Erythroblast (primary cell): ENCODE data around the gene BTBD8.

Source experiments
- GATA1 ChIP-seq: IDR thresholded peaks from 2 replicates; pipeline ENCODE4 v1.6.1; 2011; ENCODE audit warnings: low read depth, mild to moderate bottlenecking, control low read depth, low read length, moderate library complexity
- POLR2A ChIP-seq: IDR thresholded peaks from 2 replicates; pipeline ENCODE4 v1.6.1; 2011; ENCODE audit warnings: mild to moderate bottlenecking, low read length

DNA sequence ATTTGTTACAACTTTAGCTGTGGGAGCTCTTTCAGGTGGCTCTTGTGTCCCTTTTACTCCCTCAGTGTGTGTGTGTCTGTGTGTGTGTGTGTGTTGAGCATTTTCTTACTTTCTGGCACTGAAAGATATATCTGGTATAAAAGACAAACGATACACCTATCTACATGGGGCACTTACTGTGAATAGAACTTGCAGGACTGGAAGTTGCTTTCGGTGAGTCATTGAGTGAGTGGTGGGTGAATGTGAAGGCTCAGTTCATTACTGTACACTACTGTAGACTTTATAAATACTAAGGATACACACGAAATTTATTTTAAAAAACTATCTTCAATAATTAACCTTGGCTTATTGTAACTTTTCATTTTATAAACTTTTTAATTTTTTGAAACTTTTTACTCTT, 38.7 kb downstream of the BTBD8 start:
- no peak for TF ChIP-seq POLR2A
- no peak for TF ChIP-seq GATA1
